H9 (cell line): Measurements from ENCODE around the gene PLN. TPM values are rescaled to one million over a fixed set of nuclear protein-coding genes. Genes with fewer than 3 reads are reported as not detected.

Experiments used
- DNase-seq: peaks from one replicate; pipeline ENCODE4 v3.0.0-alpha.2; 2017
- H2AFZ ChIP-seq: one replicate; pipeline ENCODE4 v1.6.1; 2013; ENCODE audit warnings: mild to moderate bottlenecking, low read length, control low read depth, moderate library complexity
- H2AK5ac ChIP-seq: 2 replicates; pipeline ENCODE4 v1.6.1; 2013; ENCODE audit warnings: low read length, control low read depth, mixed read lengths; ENCODE audit not compliant: insufficient read length
- H2BK120ac ChIP-seq: one replicate; pipeline ENCODE4 v1.6.1; 2013; ENCODE audit warnings: low read depth, mild to moderate bottlenecking, low read length, control low read depth, inconsistent platforms; ENCODE audit not compliant: poor library complexity, severe bottlenecking
- H2BK12ac ChIP-seq: 2 replicates; pipeline ENCODE4 v1.6.1; 2013; ENCODE audit warnings: low read length, control low read depth, mixed read lengths, low read depth; ENCODE audit not compliant: insufficient read length
- H2BK15ac ChIP-seq: 2 replicates; pipeline ENCODE4 v1.6.1; 2013; ENCODE audit warnings: low read depth, low read length, control low read depth
- H2BK20ac ChIP-seq: one replicate; pipeline ENCODE4 v1.6.1; 2013; ENCODE audit warnings: low read depth, mild to moderate bottlenecking, low read length, control low read depth, inconsistent platforms; ENCODE audit not compliant: poor library complexity, severe bottlenecking
- H2BK5ac ChIP-seq: 2 replicates; pipeline ENCODE4 v1.6.1; 2013; ENCODE audit warnings: low read length, control low read depth, mixed read lengths; ENCODE audit not compliant: insufficient read length
- H3K14ac ChIP-seq: 2 replicates; pipeline ENCODE4 v1.6.1; 2013; ENCODE audit warnings: low read length, control low read depth; ENCODE audit not compliant: insufficient read depth
- H3K18ac ChIP-seq: 2 replicates; pipeline ENCODE4 v1.6.1; 2013; ENCODE audit warnings: low read depth, mild to moderate bottlenecking, mixed read lengths, low read length, control low read depth; ENCODE audit not compliant: insufficient read length
- H3K23ac ChIP-seq: 2 replicates; pipeline ENCODE4 v1.6.1; 2013; ENCODE audit warnings: low read length, control low read depth, mixed read lengths, low read depth; ENCODE audit not compliant: insufficient read length
- H3K23me2 ChIP-seq: 2 replicates; pipeline ENCODE4 v1.6.1; 2013; ENCODE audit warnings: low read depth, mild to moderate bottlenecking, mixed read lengths, low read length, control low read depth; ENCODE audit not compliant: insufficient read length, poor library complexity, severe bottlenecking
- H3K27ac ChIP-seq: 2 replicates; pipeline ENCODE4 v1.5.1; 2013; ENCODE audit warnings: low read length, control low read depth, mixed read lengths, low read depth; ENCODE audit not compliant: insufficient read length
- H3K27me3 ChIP-seq: 2 replicates; pipeline ENCODE4 v1.6.1; 2013; ENCODE audit warnings: low read length, control low read depth, inconsistent platforms; ENCODE audit not compliant: insufficient read depth
- H3K4ac ChIP-seq: 2 replicates; pipeline ENCODE4 v1.6.1; 2013; ENCODE audit warnings: low read depth, mild to moderate bottlenecking, control low read depth, inconsistent platforms, low read length, moderate library complexity
- H3K4me1 ChIP-seq: 2 replicates; pipeline ENCODE4 v1.6.1; 2013; ENCODE audit warnings: low read length, control low read depth, inconsistent platforms; ENCODE audit not compliant: insufficient read depth
- H3K4me2 ChIP-seq: 2 replicates; pipeline ENCODE4 v1.6.1; 2013; ENCODE audit warnings: low read length, control low read depth, mixed read lengths; ENCODE audit not compliant: insufficient read length, insufficient read depth
- H3K56ac ChIP-seq: 2 replicates; pipeline ENCODE4 v1.6.1; 2013; ENCODE audit warnings: low read depth, mild to moderate bottlenecking, mixed read lengths, low read length, control low read depth; ENCODE audit not compliant: insufficient read length
- H3K79me1 ChIP-seq: 2 replicates; pipeline ENCODE4 v1.6.1; 2013; ENCODE audit warnings: low read depth, mild to moderate bottlenecking, moderate library complexity, low read length, control low read depth, inconsistent platforms; ENCODE audit not compliant: insufficient read depth, poor library complexity, severe bottlenecking
- H3K79me2 ChIP-seq: 2 replicates; pipeline ENCODE4 v1.6.1; 2013; ENCODE audit warnings: low read length, control low read depth, inconsistent platforms; ENCODE audit not compliant: insufficient read depth
- H3K9ac ChIP-seq: 2 replicates; pipeline ENCODE4 v1.6.1; 2013; ENCODE audit warnings: low read length, control low read depth, mixed read lengths; ENCODE audit not compliant: insufficient read length; ENCODE audit errors: extremely low read depth
- H3K9me3 ChIP-seq: one replicate; pipeline ENCODE4 v1.6.1; 2013; ENCODE audit warnings: low read depth, low read length, inconsistent platforms; ENCODE audit not compliant: control insufficient read depth
- H3T11ph ChIP-seq: one replicate; pipeline ENCODE4 v1.6.1; 2013; ENCODE audit warnings: mild to moderate bottlenecking, low read length, control low read depth, inconsistent platforms
- H4K20me1 ChIP-seq: one replicate; pipeline ENCODE4 v1.6.1; 2013; ENCODE audit not compliant: control insufficient read depth, insufficient read length, insufficient read depth
- H4K5ac ChIP-seq: 2 replicates; pipeline ENCODE4 v1.6.1; 2013; ENCODE audit warnings: low read depth, mild to moderate bottlenecking, mixed read lengths, low read length, control low read depth; ENCODE audit not compliant: insufficient read length
- H4K8ac ChIP-seq: replicated peaks from 2 replicates; pipeline ENCODE4 v1.6.1; 2013; ENCODE audit warnings: low read length, control low read depth, mixed read lengths, low read depth; ENCODE audit not compliant: insufficient read length
- H4K91ac ChIP-seq: 2 replicates; pipeline ENCODE4 v1.6.1; 2013; ENCODE audit warnings: low read depth, mild to moderate bottlenecking, moderate library complexity, mixed read lengths, low read length, control low read depth; ENCODE audit not compliant: insufficient read length
- H3K27ac Mint-ChIP-seq, 3 experiments: 2 replicates in 2 of 3; 3 replicates in 1 of 3; pipeline ENCODE4 v1.8.0; 2020 to 2021; ENCODE audit warnings: mixed read lengths in 3 of 3, mild to moderate bottlenecking in 1 of 3, moderate library complexity in 1 of 3
- H3K27me3 Mint-ChIP-seq: 2 replicates; pipeline ENCODE4 v1.8.0; 2021; ENCODE audit warnings: low read depth, mild to moderate bottlenecking, moderate library complexity, mixed read lengths
- H3K36me3 Mint-ChIP-seq, 3 experiments: 2 replicates in 2 of 3; 3 replicates in 1 of 3; pipeline ENCODE4 v1.8.0; 2020 to 2021; ENCODE audit warnings: low read depth in 3 of 3, mixed read lengths in 3 of 3; ENCODE audit not compliant: insufficient read depth in 1 of 3
- H3K4me1 Mint-ChIP-seq, 2 experiments: 2 replicates each; pipeline ENCODE4 v1.8.0; 2020; ENCODE audit warnings: mixed read lengths in 2 of 2
- H3K4me3 Mint-ChIP-seq, 2 experiments: 2 replicates in 1 of 2; 3 replicates in 1 of 2; pipeline ENCODE4 v1.8.0; 2020 to 2021; ENCODE audit warnings: mild to moderate bottlenecking in 2 of 2, mixed read lengths in 2 of 2, moderate library complexity in 1 of 2
- H3K9me3 Mint-ChIP-seq, 2 experiments: 2 replicates in 1 of 2; 3 replicates in 1 of 2; pipeline ENCODE4 v1.8.0; 2020; ENCODE audit warnings: mild to moderate bottlenecking in 2 of 2, mixed read lengths in 2 of 2, moderate library complexity in 1 of 2
- WGBS: extraction: QIAGEN DNeasy Blood & Tissue Kit; methylation state at CpG from one replicate; pipeline ENCODE4 v1.1.7; 2013; ENCODE audit warnings: missing lambda C conversion rate, low lambda C conversion rate, mixed read lengths; ENCODE audit not compliant: insufficient read length; ENCODE audit errors: extremely low coverage; 5-methylcytosine and 5-hydroxymethylcytosine counted together
- total RNA-seq: library from RNA; stranded (reverse); gene quantifications from 2 replicates; pipeline ENCODE4 v1.2.1, GENCODE V29; 2021
- TF ChIP-seq, protein P1 (sequence below): fragments of 200-600 bp; sonication (generic); conservative IDR thresholded peaks from 3 replicates; pipeline ENCODE4 v1.8.0; 2021; ENCODE audit warnings: antibody characterized with exemption, mild to moderate bottlenecking

The PLN gene
- total RNA-seq, 1 experiment from 2014 or later, result not detected

DNA sequence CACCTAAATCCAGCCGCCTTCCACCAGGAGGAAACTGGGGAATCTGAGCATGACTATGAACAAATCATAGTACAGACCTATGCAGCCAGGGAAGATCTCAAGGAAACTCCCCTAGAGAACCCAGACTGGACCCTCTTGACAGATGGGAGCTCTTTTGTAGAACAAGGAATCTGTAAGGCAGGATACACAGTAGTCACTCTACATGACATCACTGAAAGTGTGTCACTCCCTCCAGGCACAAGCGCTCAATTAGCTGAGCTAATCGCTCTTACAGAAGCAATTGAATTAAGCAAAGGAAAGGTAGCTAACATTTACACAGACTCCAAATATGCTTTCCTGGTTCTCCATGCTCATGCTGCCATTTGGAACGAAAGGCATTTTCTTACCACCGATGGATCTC lies 36.8 kb downstream of the PLN start:
- H2BK12ac ChIP-seq, result no peak overlapping the region
- no peak overlapping the region for H2AK5ac ChIP-seq
- no peak overlapping the region for H2BK5ac ChIP-seq
- no peak overlapping the region for H3K18ac ChIP-seq
- H3K23me2 ChIP-seq, result no peaks in the 10 kb centered on the region
- H3K4ac ChIP-seq, result no peak overlapping the region
- H3K79me1 ChIP-seq, result no peaks in the 10 kb centered on the region
- H3K56ac ChIP-seq, result no peak overlapping the region
- no CpG with 5 or more reads among the region's 5 CpGs for WGBS
- no peaks in the 10 kb centered on the region for H3K79me2 ChIP-seq
- no peak overlapping the region for H3K27ac ChIP-seq
- H3K4me1 Mint-ChIP-seq, result peaks cover 6 to 12% of the 10 kb centered on the region in 2 experiments
- H3K9ac ChIP-seq, result no peak overlapping the region
- H4K5ac ChIP-seq, result no peak overlapping the region
- no peaks in the 10 kb centered on the region for H4K20me1 ChIP-seq
- H3K36me3 Mint-ChIP-seq, result peaks cover 2 to 10% (median 7%) of the 10 kb centered on the region in 3 experiments; a peak in 6 of 7 replicates
- H4K91ac ChIP-seq, result no peak overlapping the region
- no peak overlapping the region for H2BK15ac ChIP-seq
- H3K27me3 ChIP-seq, result no peaks in the 10 kb centered on the region
- H3K27me3 Mint-ChIP-seq, result no peaks in the 10 kb centered on the region
- no peak overlapping the region for H3K4me3 Mint-ChIP-seq
- H3K27ac Mint-ChIP-seq, result no peak overlapping the region
- no peak overlapping the region for H2AFZ ChIP-seq
- TF ChIP-seq, protein P1, sequence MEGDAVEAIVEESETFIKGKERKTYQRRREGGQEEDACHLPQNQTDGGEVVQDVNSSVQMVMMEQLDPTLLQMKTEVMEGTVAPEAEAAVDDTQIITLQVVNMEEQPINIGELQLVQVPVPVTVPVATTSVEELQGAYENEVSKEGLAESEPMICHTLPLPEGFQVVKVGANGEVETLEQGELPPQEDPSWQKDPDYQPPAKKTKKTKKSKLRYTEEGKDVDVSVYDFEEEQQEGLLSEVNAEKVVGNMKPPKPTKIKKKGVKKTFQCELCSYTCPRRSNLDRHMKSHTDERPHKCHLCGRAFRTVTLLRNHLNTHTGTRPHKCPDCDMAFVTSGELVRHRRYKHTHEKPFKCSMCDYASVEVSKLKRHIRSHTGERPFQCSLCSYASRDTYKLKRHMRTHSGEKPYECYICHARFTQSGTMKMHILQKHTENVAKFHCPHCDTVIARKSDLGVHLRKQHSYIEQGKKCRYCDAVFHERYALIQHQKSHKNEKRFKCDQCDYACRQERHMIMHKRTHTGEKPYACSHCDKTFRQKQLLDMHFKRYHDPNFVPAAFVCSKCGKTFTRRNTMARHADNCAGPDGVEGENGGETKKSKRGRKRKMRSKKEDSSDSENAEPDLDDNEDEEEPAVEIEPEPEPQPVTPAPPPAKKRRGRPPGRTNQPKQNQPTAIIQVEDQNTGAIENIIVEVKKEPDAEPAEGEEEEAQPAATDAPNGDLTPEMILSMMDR, result no peak
- no peak for DNase-seq
- H2BK20ac ChIP-seq, result no peak overlapping the region
- H2BK120ac ChIP-seq, result no peak overlapping the region
- H3K23ac ChIP-seq, result no peak overlapping the region
- H3K4me2 ChIP-seq, result no peak overlapping the region
- H3K4me1 ChIP-seq, result no peaks in the 10 kb centered on the region
- H3K14ac ChIP-seq, result no peak overlapping the region
- peaks cover 8 to 9% of the 10 kb centered on the region in 2 experiments for H3K9me3 Mint-ChIP-seq
- H3K9me3 ChIP-seq, result no peaks in the 10 kb centered on the region
- no peak overlapping the region for H4K8ac ChIP-seq
- no peak overlapping the region for H3T11ph ChIP-seq
